Lower lobe of right lung (tissue), 2 donors: Measurements from ENCODE around the gene LYSET. TPM values are rescaled to one million over a fixed set of nuclear protein-coding genes. Genes with fewer than 3 reads are reported as not detected.
"Not testable (repeated sequence)": the region's sequence is repeated elsewhere in the genome, so short reads cannot be mapped to it uniquely, and the experiment has no call there.

Source experiments
- ATAC-seq, 2 donors: fragments of 200-7000 bp; cut with Tn5 transposase; one replicate each; pipeline ENCODE4 v1.9.1; 2020 to 2022; ENCODE audit warnings: mild to moderate bottlenecking in 2 of 2, moderate library complexity in 2 of 2
- DNase-seq: peaks from one replicate; pipeline ENCODE4 v3.0.0-alpha.2; 2020
- H3K27ac ChIP-seq: fragments of 200-600 bp; one replicate; pipeline ENCODE4 v1.8.0; 2022
- H3K27me3 ChIP-seq: fragments of 200-600 bp; one replicate; pipeline ENCODE4 v1.8.0; 2022; ENCODE audit warnings: low read depth
- H3K36me3 ChIP-seq: fragments of 200-600 bp; one replicate; pipeline ENCODE4 v1.8.0; 2022; ENCODE audit warnings: mild to moderate bottlenecking
- H3K4me1 ChIP-seq: fragments of 200-600 bp; one replicate; pipeline ENCODE4 v1.8.0; 2022
- H3K4me3 ChIP-seq: fragments of 200-600 bp; one replicate; pipeline ENCODE4 v1.8.0; 2022; ENCODE audit warnings: mild to moderate bottlenecking
- H3K9me3 ChIP-seq: fragments of 200-600 bp; one replicate; pipeline ENCODE4 v1.8.0; 2022
- CTCF ChIP-seq: fragments of 200-600 bp; IDR thresholded peaks from one replicate; pipeline ENCODE4 v1.8.0; 2022; ENCODE audit warnings: antibody characterized with exemption, mild to moderate bottlenecking
- intact Hi-C: fragments of 100-400 bp; cut with DNase I; formaldehyde crosslinking; loops from one replicate; pipeline ENCODE4 v1.11.0; 2022
- total RNA-seq: library from RNA; stranded (reverse); fragmentation: NEBNext Ultra II Directional; extraction: Animal tissue kit (Norgen Biotek cat#: 25700); gene quantifications from one replicate; pipeline ENCODE4 v1.2.1, GENCODE V29; 2021
- donor health status: DM: no; HTN: yes; CAD: no; lungs with severe emphysema.

LYSET gene
- total RNA-seq, 1 donor from 2014 or later, result 43.9 TPM

- ATAC-seq (no peak), DNase-seq (no peak)
- H3K4me3 ChIP-seq, result no peak overlapping the region
- no peaks in the 10 kb centered on the region for H3K36me3 ChIP-seq
- H3K27ac ChIP-seq, result no peak overlapping the region
- intact Hi-C loops, result no loop called here
- H3K27me3 ChIP-seq, result no peaks in the 10 kb centered on the region
- H3K9me3 ChIP-seq, result no peaks in the 10 kb centered on the region
- H3K4me1 ChIP-seq, result peaks cover 5% of the 10 kb centered on the region
- TF ChIP-seq CTCF, result no peak
These were observed 29.4 kb upstream of the LYSET start for GRCh38 chr14:93155667-93156066.

GRCh38 chr14:93156693-93157369 lies 28.3 kb upstream of the LYSET start:
- ATAC-seq, result peak in 1 of 2 donors; percentile 34
- H3K9me3 ChIP-seq, result no peaks in the 10 kb centered on the region
- intact Hi-C loops, result no loop called here

GRCh38 chr14:93158349-93158748 lies 26.8 kb upstream of the LYSET start:
- intact Hi-C loops, ATAC-seq, H3K4me1 ChIP-seq, DNase-seq, H3K9me3 ChIP-seq, H3K27me3 ChIP-seq, H3K36me3 ChIP-seq, H3K27ac ChIP-seq, H3K4me3 ChIP-seq: not testable (repeated sequence)

More at GRCh38 chr14:93156693-93157369, 28.3 kb upstream of the LYSET start:
- TF ChIP-seq CTCF, result no peak
- no peak overlapping the region for H3K4me3 ChIP-seq
- no peak for DNase-seq
- no peaks in the 10 kb centered on the region for H3K27me3 ChIP-seq
- H3K27ac ChIP-seq, result no peak overlapping the region
- H3K36me3 ChIP-seq, result no peaks in the 10 kb centered on the region
- no peaks in the 10 kb centered on the region for H3K4me1 ChIP-seq

GRCh38 chr14:93159625-93160352 lies 25.3 kb upstream of the LYSET start:
- H3K4me1 ChIP-seq, H3K27ac ChIP-seq, DNase-seq, H3K9me3 ChIP-seq, H3K4me3 ChIP-seq, H3K36me3 ChIP-seq, ATAC-seq, intact Hi-C loops, H3K27me3 ChIP-seq: not testable (repeated sequence)

- no peaks in the 10 kb centered on the region for H3K36me3 ChIP-seq
- H3K9me3 ChIP-seq, result no peaks in the 10 kb centered on the region
- no peak overlapping the region for H3K27ac ChIP-seq
- DNase-seq (no peak), ATAC-seq (peak in 1 of 2 donors; percentile 32)
- TF ChIP-seq CTCF, result no peak
- intact Hi-C loops, result no loop called here
- H3K4me3 ChIP-seq, result no peak overlapping the region
- no peaks in the 10 kb centered on the region for H3K4me1 ChIP-seq
- no peaks in the 10 kb centered on the region for H3K27me3 ChIP-seq
These were observed 24.7 kb upstream of the LYSET start for GRCh38 chr14:93160353-93160801.

- Histone ChIP-seq H3K4me1 (no peaks in the 10 kb centered on the region), H3K27me3 (no peaks in the 10 kb centered on the region), H3K36me3 (no peaks in the 10 kb centered on the region), H3K27ac (no peak overlapping the region), H3K9me3 (no peaks in the 10 kb centered on the region), H3K4me3 (no peak overlapping the region)
- TF ChIP-seq CTCF, result no peak
- intact Hi-C loops, result no loop called here
- no peak for ATAC-seq
- DNase-seq, result no peak
These were observed 23.6 kb upstream of the LYSET start for GRCh38 chr14:93161411-93161940.
